Liver (tissue), 9 donors: Measurements from ENCODE around the gene LIPG. TPM values are rescaled to one million over a fixed set of nuclear protein-coding genes. Genes with fewer than 3 reads are reported as not detected.

Source experiments
- DNase-seq: peaks from one replicate; pipeline ENCODE4 v3.0.0-alpha.2; 2017; ENCODE audit warnings: low spot score
- H3K27ac ChIP-seq, 2 donors: one replicate each; pipeline ENCODE4 v1.7.0; 2013; ENCODE audit warnings: inconsistent platforms in 2 of 2, low read length in 2 of 2, control low read depth in 1 of 2, low read depth in 1 of 2, mild to moderate bottlenecking in 1 of 2
- H3K27me3 ChIP-seq, 4 donors: one replicate each; pipeline versions ENCODE4 v1.6.1 to v1.7.0; 2013; ENCODE audit warnings: low read length in 3 of 4, inconsistent platforms in 1 of 4, mild to moderate bottlenecking in 1 of 4, moderate library complexity in 1 of 4; ENCODE audit not compliant: control insufficient read depth in 4 of 4, insufficient read depth in 4 of 4
- H3K36me3 ChIP-seq, 4 donors: one replicate each; pipeline versions ENCODE4 v1.6.1 to v1.7.0; 2013; ENCODE audit warnings: low read length in 3 of 4, mild to moderate bottlenecking in 3 of 4, low read depth in 1 of 4, moderate library complexity in 1 of 4; ENCODE audit not compliant: control insufficient read depth in 4 of 4, insufficient read depth in 3 of 4
- H3K4me1 ChIP-seq, 4 donors: one replicate each; pipeline versions ENCODE4 v1.6.1 to v1.7.0; 2013; ENCODE audit warnings: low read length in 3 of 4, mild to moderate bottlenecking in 3 of 4, moderate library complexity in 1 of 4; ENCODE audit not compliant: control insufficient read depth in 4 of 4, insufficient read depth in 4 of 4
- H3K4me3 ChIP-seq, 3 donors: one replicate each; pipeline versions ENCODE4 v1.6.1 to v1.7.0; 2013; ENCODE audit warnings: low read length in 3 of 3, control low read depth in 1 of 3, low read depth in 1 of 3, mild to moderate bottlenecking in 1 of 3
- H3K9ac ChIP-seq, 2 donors: one replicate each; pipeline ENCODE4 v1.7.0; 2013; ENCODE audit warnings: low read length in 2 of 2, mild to moderate bottlenecking in 2 of 2, moderate library complexity in 2 of 2, control low read depth in 1 of 2, low read depth in 1 of 2
- H3K9me3 ChIP-seq, 4 donors: one replicate each; pipeline versions ENCODE4 v1.6.1 to v1.7.0; 2013; ENCODE audit warnings: low read length in 3 of 4; ENCODE audit not compliant: control insufficient read depth in 4 of 4
- ATF3 ChIP-seq: IDR thresholded peaks from 2 replicates; pipeline ENCODE4 v1.6.1; 2016; ENCODE audit warnings: antibody characterized with exemption
- CTCF ChIP-seq: fragments of 150-350 bp; IDR thresholded peaks from 2 replicates; pipeline ENCODE4 v1.5.1; 2017; ENCODE audit warnings: improper control_type of control experiment, low read depth, low read length; ENCODE audit not compliant: missing input control
- EGR1 ChIP-seq, 2 donors: IDR thresholded peaks; 2 replicates each; pipeline ENCODE4 v1.6.1; 2016 to 2018; ENCODE audit warnings: antibody characterized with exemption in 2 of 2, low read depth in 2 of 2
- FOXA1 ChIP-seq: IDR thresholded peaks from 2 replicates; pipeline ENCODE4 v1.6.1; 2016; ENCODE audit warnings: antibody characterized with exemption
- FOXA2 ChIP-seq: IDR thresholded peaks from 2 replicates; pipeline ENCODE4 v1.6.1; 2016; ENCODE audit warnings: antibody characterized with exemption
- GABPA ChIP-seq, 2 donors: IDR thresholded peaks in 1 of 2; conservative IDR thresholded peaks in 1 of 2; 2 replicates each; pipeline ENCODE4 v1.6.1; 2016; ENCODE audit warnings: antibody characterized with exemption in 2 of 2, mild to moderate bottlenecking in 1 of 2, moderate library complexity in 1 of 2
- HNF4A ChIP-seq, 2 donors: conservative IDR thresholded peaks; 2 replicates each; pipeline ENCODE4 v1.6.1; 2016; ENCODE audit warnings: antibody characterized with exemption in 2 of 2, mild to moderate bottlenecking in 2 of 2
- HNF4G ChIP-seq: IDR thresholded peaks from 2 replicates; pipeline ENCODE4 v1.6.1; 2016; ENCODE audit warnings: antibody characterized with exemption
- JUND ChIP-seq, 2 donors: IDR thresholded peaks; 2 replicates each; pipeline ENCODE4 v1.6.1; 2016; ENCODE audit warnings: antibody characterized with exemption in 2 of 2
- MAX ChIP-seq: IDR thresholded peaks from 2 replicates; pipeline ENCODE4 v1.6.1; 2016; ENCODE audit warnings: antibody characterized with exemption
- NR2F2 ChIP-seq: IDR thresholded peaks from 2 replicates; pipeline ENCODE4 v1.6.1; 2016; ENCODE audit warnings: antibody characterized with exemption
- RAD21 ChIP-seq, 2 donors: IDR thresholded peaks; 2 replicates each; pipeline ENCODE4 v1.6.1; 2016; ENCODE audit warnings: antibody characterized with exemption in 2 of 2, mild to moderate bottlenecking in 2 of 2
- RXRA ChIP-seq, 2 donors: IDR thresholded peaks; 2 replicates each; pipeline ENCODE4 v1.6.1; 2017 to 2018; ENCODE audit warnings: antibody characterized with exemption in 2 of 2, mild to moderate bottlenecking in 1 of 2
- SP1 ChIP-seq: IDR thresholded peaks from 2 replicates; pipeline ENCODE4 v1.6.1; 2018; ENCODE audit warnings: antibody characterized with exemption, mild to moderate bottlenecking
- TAF1 ChIP-seq: conservative IDR thresholded peaks from 2 replicates; pipeline ENCODE4 v1.6.1; 2016; ENCODE audit warnings: antibody characterized with exemption, mild to moderate bottlenecking
- YY1 ChIP-seq: IDR thresholded peaks from 2 replicates; pipeline ENCODE4 v1.6.1; 2016; ENCODE audit warnings: antibody characterized with exemption, mild to moderate bottlenecking
- ZBTB33 ChIP-seq: IDR thresholded peaks from 2 replicates; pipeline ENCODE4 v1.6.1; 2016; ENCODE audit warnings: antibody characterized with exemption
- WGBS: extraction: QIAGEN DNeasy Blood & Tissue Kit; methylation state at CpG from one replicate; pipeline ENCODE4 v1.1.7; 2013; 5-methylcytosine and 5-hydroxymethylcytosine counted together
- polyA plus RNA-seq, 2 donors: library from polyadenylated mRNA; stranded (reverse) in 1 of 2; unstranded in 1 of 2; fragments of 200-250 nt in 1 of 2; fragments of >200 nt in 1 of 2; fragmentation: Nextera tagmentation in 1 of 2; extraction: Ambion mirVana in 1 of 2; gene quantifications; one replicate each; pipeline versions ENCODE4 v1.2.1 to v1.2.3, GENCODE V29; 2013 to 2015
- total RNA-seq, 2 donors: library from RNA; depleted of rRNA; stranded (reverse); fragments of >200 nt; gene quantifications; one replicate each; pipeline ENCODE4 v1.2.3, GENCODE V29; 2014
- donor health status: healthy.
- donor health status: healthy.
- donor health status: healthy.
- donor health status: healthy.
- donor health status: healthy.

The LIPG gene
- total and polyA plus RNA-seq, 4 donors: 2.8 to 150 (median 39.7) TPM

GRCh38 chr18:49563130-49563540 is 1.3 kb downstream of the LIPG start (continued):
- TF ChIP-seq ZBTB33 (no peak), JUND (IDR thresholded peaks at IDR 0.05) (no peak), HNF4G (no peak), SP1 (no peak), MAX (no peak), RXRA (IDR thresholded peaks at IDR 0.05) (no peak), FOXA1 (no peak)

GRCh38 chr18:49563701-49564517 is 2.1 kb downstream of the LIPG start:
- Histone ChIP-seq H3K27me3 (no peaks in the 10 kb centered on the region), H3K27ac (peak overlapping the region; percentile 49 to 69), H3K4me3 (peak overlapping the region; percentile 60 to 97 (median 94)), H3K36me3 (peaks cover 6 to 29% (median 17%) of the 10 kb centered on the region in 4 donors), H3K9me3 (no peaks in the 10 kb centered on the region), H3K4me1 (peaks cover 0 to 45% (median 35%) of the 10 kb centered on the region in 4 donors), H3K9ac (peak overlapping the region; percentile 38 to 95)
- WGBS: 33% methylated on average over 8 of the region's 8 CpGs
- TF ChIP-seq RXRA (IDR thresholded peaks at IDR 0.05) (peak in 1 of 2 donors; percentile 5), ZBTB33 (no peak)
- DNase-seq: no peak

GRCh38 chr18:49564518-49564834 is 2.6 kb downstream of the LIPG start:
- peak overlapping the region; percentile 49 to 69 for H3K27ac ChIP-seq
- TF ChIP-seq GABPA (IDR thresholded peaks at IDR 0.05 in 1 of 2, conservative IDR thresholded peaks at IDR 0.05 in 1 of 2): peak in 1 of 2 donors; percentile 32
- peak; percentile 75 for TF ChIP-seq FOXA2
- TF ChIP-seq RAD21 (IDR thresholded peaks at IDR 0.05): peak; percentile 52 to 67
- TF ChIP-seq JUND (IDR thresholded peaks at IDR 0.05): peak; percentile 51 to 76
- peak; percentile 54 for TF ChIP-seq ATF3
- peak; percentile 88 for TF ChIP-seq SP1
- TF ChIP-seq TAF1: peak; percentile 60
- TF ChIP-seq HNF4A (conservative IDR thresholded peaks at IDR 0.05): peak; percentile 93
- peak; percentile 61 for TF ChIP-seq FOXA1
- TF ChIP-seq RXRA (IDR thresholded peaks at IDR 0.05): peak; percentile 99
- peak; percentile 91 for TF ChIP-seq MAX
- TF ChIP-seq YY1: peak; percentile 69
- TF ChIP-seq HNF4G: peak; percentile 63
- TF ChIP-seq ZBTB33: peak; percentile 87
- peak in 1 of 2 donors; percentile 83 for TF ChIP-seq EGR1 (IDR thresholded peaks at IDR 0.05; ENCODE audit: low read depth in 2 of 2)
- TF ChIP-seq NR2F2: peak; percentile 42
- no peak for TF ChIP-seq CTCF

More at GRCh38 chr18:49564518-49564834, 2.6 kb downstream of the LIPG start:
- Histone ChIP-seq H3K4me1 (peaks cover 0 to 45% (median 35%) of the 10 kb centered on the region in 4 donors), H3K9ac (peak overlapping the region in 1 of 2 donors; percentile 38), H3K27me3 (no peaks in the 10 kb centered on the region), H3K4me3 (peak overlapping the region; percentile 60 to 97 (median 94)), H3K36me3 (peaks cover 11 to 35% (median 21%) of the 10 kb centered on the region in 4 donors), H3K9me3 (no peaks in the 10 kb centered on the region)
- no peak for DNase-seq
